SK-N-DZ (cell line): Measurements from ENCODE around the gene OCSTAMP.

Experiments used
- DNase-seq: peaks from one replicate; pipeline ENCODE4 v3.0.0-alpha.2; 2015; ENCODE audit warnings: low spot score

OCSTAMP gene

DNA sequence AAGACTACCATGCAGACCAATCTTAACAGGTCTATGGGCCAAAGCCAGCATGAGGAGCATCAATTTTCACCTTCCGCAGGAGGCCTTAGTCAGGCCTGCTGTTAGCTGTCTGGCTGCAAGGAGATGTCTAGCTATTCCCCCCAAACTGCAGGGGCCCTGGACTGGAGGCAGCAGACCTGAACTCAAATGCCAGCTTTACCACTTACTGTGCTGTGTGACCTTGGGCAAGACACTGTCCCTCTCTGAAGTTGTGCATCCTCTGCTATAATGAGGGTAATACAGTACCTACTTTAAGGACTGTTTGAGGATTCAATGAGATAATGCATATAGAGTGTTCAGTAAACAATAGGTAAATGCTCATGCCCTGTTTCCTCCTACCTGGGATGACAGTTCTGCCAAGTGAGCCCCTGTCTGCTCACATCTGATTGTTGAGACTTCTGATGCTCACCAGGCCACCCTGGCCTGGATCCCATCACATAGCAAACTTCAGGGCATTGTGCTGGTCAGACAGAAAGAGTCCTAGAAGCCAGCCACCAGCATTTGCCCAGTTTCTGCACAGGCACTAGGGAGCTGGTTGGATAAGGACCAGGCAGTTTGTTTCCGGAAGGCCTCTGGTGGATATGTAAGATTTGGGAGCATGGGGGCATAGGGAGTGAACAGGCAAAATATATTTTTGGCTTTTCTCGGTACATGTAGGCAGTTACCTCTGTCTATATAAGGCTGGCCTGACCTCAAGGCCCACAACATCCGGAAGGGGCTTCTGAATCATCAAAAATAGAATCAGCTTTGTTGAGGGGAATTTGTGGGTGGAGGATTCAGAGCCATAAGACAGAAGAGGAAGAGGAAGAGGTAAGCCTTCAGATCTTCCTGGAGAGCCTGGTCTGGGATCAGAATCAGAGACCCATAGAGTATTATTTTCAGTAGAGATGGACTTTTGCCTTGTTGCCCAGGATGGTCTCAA, 2.3 kb upstream of the OCSTAMP start:
- DNase-seq = no peak

DNA sequence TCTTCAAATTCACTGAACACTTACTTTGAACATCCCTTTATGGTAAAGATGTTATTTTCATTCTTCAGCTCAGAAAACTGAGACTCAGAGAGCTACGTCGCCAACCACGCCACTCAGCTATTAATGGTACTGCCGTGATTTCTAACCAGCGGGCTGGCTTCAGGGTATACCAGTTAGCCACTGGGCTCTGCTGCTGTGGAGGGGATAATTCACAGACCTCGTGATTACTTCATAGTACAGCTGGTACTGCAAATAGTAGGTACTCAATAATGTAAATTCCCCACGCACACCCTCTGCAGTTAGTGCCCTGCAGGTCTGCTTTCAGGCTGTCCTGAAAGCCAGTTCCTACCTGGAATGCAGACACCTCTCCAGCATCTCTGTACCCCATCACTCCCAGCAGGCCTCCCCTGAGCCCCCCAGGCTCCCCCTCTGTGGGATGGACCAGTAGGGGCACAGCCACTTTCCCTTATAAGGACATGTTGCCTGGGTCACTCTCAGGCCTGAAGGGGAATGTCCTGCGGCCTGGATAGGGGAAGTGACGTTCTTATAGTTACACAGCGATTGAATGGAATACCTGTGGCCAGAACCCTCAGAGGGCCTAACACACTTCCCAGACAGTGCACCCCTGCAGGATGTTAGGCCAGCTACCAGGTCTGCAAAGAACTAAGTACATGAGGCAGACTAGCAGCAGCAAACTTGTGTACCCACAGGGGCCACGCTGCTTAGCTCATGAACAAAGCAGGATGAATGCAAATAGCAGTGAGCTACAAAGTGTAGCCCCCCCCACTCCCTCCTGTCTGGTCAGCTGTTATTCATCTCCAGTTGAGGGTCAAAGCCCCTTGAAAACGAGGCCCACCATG, 1.3 kb upstream of the OCSTAMP start:
- no peak for DNase-seq

- no peak for DNase-seq
Observed at GRCh38 chr20:46549188-46549972, 1.1 kb downstream of the OCSTAMP start.

DNA sequence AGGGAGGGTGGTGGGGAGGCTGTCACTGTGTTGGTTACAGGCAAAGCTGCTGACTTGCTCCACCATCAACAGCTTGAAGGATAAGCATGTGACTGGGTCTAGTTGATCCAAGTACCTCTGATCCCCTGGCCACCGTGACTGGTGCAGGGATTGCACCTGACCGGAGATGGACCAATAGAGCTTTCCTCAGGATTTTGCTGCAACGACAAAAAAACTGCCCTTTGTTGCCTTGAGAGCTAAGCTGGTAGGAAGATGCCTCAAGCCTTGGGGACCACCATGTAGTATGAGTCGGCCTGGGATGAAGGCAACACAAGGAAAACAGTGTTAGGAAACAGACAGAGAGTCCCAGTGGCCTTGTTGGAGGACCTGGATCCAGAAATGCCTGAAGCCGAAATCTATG, 1.8 kb downstream of the OCSTAMP start:
- no peak for DNase-seq

- no peak for DNase-seq
Observed at GRCh38 chr20:46547995-46548394, 2.5 kb downstream of the OCSTAMP start.

- DNase-seq = no peak
Observed at GRCh38 chr20:46546936-46547335, 3.5 kb downstream of the OCSTAMP start.

GRCh38 chr20:46546298-46546697, 4.2 kb downstream of the OCSTAMP start:
- DNase-seq = no peak

GRCh38 chr20:46545827-46546138, 4.7 kb downstream of the OCSTAMP start:
- DNase-seq = no peak

GRCh38 chr20:46545077-46545826, 5.2 kb downstream of the OCSTAMP start:
- no peak for DNase-seq

DNA sequence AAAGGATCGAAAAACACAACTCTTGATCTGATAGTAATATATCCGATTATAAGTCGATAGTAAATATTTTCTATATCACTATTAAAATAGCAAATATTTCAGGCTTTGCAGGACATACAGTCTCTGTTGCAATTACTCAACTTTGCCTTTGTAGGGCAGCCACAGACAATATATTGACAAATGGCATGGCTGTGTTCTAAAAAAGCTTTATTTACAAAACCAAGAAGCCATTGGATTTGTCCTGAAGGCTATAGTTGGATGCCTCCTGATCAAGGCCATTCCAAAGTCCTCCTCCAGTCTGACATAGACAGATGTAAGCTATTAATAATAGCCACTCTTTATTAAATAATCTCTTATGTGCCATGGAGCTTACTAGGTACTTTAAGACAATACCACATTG, 5.9 kb downstream of the OCSTAMP start:
- DNase-seq = no peak

GRCh38 chr20:46543959-46544358, 6.5 kb downstream of the OCSTAMP start:
- DNase-seq = no peak

- no peak for DNase-seq
Observed at GRCh38 chr20:46543033-46543432, 7.4 kb downstream of the OCSTAMP start.

DNA sequence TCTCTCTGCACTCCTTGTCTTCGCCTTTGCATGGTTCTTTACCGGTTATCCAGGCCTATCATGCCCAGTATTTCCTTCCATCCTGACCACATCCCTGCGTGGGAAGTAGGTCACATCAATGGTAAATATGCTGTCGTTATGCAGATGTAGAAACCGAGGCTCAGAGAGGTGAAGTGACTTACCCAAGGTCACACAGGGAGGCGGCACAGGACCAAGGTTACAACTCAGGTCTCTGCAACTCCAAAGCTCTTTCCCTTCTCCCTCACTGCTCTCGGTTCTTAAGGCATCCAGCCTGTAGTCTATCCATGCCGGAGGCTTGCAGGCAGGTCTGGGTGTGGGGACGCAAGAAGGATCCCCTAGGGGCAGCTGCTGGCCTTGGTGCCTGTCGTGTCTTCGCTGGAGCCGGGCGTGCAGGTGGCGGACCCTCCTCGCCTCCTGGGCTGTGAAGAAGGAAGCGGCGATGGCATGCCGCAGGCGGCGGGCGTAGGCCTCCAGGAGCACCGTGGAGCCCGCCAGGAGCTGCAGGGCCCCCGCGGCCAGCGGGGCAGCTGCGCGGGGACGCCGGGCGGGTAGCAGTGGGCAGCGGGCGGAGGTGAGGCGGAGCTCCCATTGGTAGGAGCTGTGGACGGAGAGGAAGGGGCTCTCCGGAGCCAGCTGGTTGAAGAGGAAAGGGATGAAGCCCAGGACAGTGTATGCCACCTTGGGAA, 9.1 kb downstream of the OCSTAMP start:
- DNase-seq = no peak

GRCh38 chr20:46539113-46539512, 11.3 kb downstream of the OCSTAMP start:
- DNase-seq = no peak

DNA sequence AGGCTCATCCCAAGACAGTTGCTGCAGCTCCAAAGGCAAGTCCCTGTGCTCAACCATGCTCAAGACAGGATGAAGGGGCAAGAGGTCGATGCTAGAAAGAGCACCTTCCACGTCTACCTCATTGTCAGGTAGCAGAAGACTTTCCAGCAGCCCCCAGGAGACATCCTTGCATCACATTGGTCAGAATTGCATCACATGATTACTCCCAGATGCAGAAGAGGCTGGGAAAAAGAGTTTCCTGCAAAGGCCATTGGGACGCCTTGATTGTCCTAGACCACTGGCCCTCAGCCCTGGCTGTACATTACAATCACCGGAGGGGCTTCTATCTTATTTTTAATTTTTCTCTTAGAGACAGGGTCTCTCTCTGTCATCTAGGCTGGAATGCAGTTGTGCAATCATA, 19.8 kb downstream of the OCSTAMP start:
- no peak for DNase-seq

GRCh38 chr20:46523696-46524328, 26.6 kb downstream of the OCSTAMP start:
- no peak for DNase-seq

GRCh38 chr20:46523108-46523507, 27.3 kb downstream of the OCSTAMP start:
- no peak for DNase-seq

DNA sequence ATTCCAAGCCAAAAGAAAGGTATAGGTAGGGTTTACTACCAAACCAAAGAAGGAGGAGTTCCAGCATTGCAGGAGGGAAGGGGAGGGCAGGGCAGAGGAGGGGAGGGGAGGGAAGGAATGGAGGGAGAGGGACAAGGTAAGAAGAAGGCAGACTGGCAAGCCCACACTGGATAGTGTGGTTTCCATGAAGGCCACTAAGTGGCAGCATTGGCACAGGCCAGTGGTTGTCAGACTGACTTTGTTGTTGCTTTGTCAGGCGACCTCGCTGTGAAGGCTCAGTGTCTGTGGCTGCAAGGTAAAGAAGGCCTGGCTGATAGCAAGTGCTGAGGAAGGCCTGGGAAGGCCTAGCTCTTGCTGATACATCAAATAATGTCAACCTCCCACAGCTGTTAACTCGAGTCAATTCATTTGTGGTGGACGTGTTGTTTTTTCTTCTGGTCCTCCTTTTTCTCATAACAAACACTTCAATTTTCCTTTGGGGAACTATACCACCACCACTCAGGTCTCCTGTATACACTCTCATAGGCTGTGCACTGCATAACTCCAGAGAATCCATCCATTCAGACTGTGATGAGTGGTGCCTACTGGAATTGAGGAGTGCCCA, 29.4 kb downstream of the OCSTAMP start:
- DNase-seq = peak; percentile 69

- DNase-seq = no peak
Observed at GRCh38 chr20:46520540-46520939, 29.9 kb downstream of the OCSTAMP start.
